HEK293 (cell line): Measurements from ENCODE around the gene SPRN.

ENCODE experiments used
- CTCF ChIA-PET: fragments of 350-600 bp; formaldehyde crosslinking; extraction: SDS; loops from one replicate; lab custom pipeline; 2021; ENCODE audit warnings: antibody characterized with exemption; lab: Yijun Ruan, JAX
- POLR2A ChIA-PET: fragments of 300-600 bp; formaldehyde crosslinking; extraction: SDS; loops from one replicate; lab custom pipeline; 2020; ENCODE audit warnings: antibody characterized with exemption, inconsistent platforms; lab: Yijun Ruan, JAX
- H3K27ac ChIP-seq: fragments of 200-500 bp; sonication (Bioruptor generic); 2 replicates; pipeline ENCODE4 v1.5.1; 2014; ENCODE audit warnings: low read depth, low read length, control low read depth, inconsistent platforms; ENCODE audit errors: extremely low read depth
- H3K36me3 ChIP-seq, 2 experiments: fragments of 200-500 bp in 1 of 2; sonication (Bioruptor generic) in 1 of 2; 1 replicate in 1 of 2; 2 replicates in 1 of 2; pipeline ENCODE4 v1.5.1; 2014 to 2017; ENCODE audit warnings: inconsistent platforms in 2 of 2, low read length in 2 of 2; ENCODE audit not compliant: control insufficient read depth in 2 of 2, insufficient read depth in 1 of 2
- H3K4me1 ChIP-seq: fragments of 200-500 bp; sonication (Bioruptor generic); 2 replicates; pipeline ENCODE4 v1.5.1; 2014; ENCODE audit warnings: mild to moderate bottlenecking, low read length, inconsistent platforms; ENCODE audit not compliant: control insufficient read depth, insufficient read depth
- H3K4me3 ChIP-seq: 2 replicates; pipeline ENCODE4 v1.5.1; 2011; ENCODE audit warnings: low read depth, mild to moderate bottlenecking, control low read depth, low read length, moderate library complexity
- H3K9me3 ChIP-seq: fragments of 200-500 bp; sonication (Bioruptor generic); 2 replicates; pipeline ENCODE4 v1.5.1; 2014; ENCODE audit warnings: low read depth, low read length, inconsistent platforms; ENCODE audit not compliant: control insufficient read depth, insufficient read depth
- AEBP2 ChIP-seq: fragments of 450-650 bp; formaldehyde crosslinking; IDR thresholded peaks from 2 replicates; pipeline ENCODE4 v1.5.1; 2016; ENCODE audit warnings: missing biosample characterization, missing genetic modification characterization, borderline replicate concordance
- BCL11A ChIP-seq: fragments of 450-650 bp; formaldehyde crosslinking; IDR thresholded peaks from 2 replicates; pipeline ENCODE4 v1.5.1; 2016; ENCODE audit warnings: low read depth, missing biosample characterization, missing genetic modification characterization
- BCL6B ChIP-seq: fragments of 450-650 bp; formaldehyde crosslinking; IDR thresholded peaks from 2 replicates; pipeline ENCODE4 v1.5.1; 2017; ENCODE audit warnings: missing biosample characterization, missing genetic modification characterization
- ELK4 ChIP-seq: IDR thresholded peaks from 2 replicates; pipeline ENCODE4 v1.6.1; 2011; ENCODE audit warnings: mild to moderate bottlenecking, low read depth, low read length, borderline replicate concordance
- SCRT1 ChIP-seq: fragments of 450-650 bp; formaldehyde crosslinking; IDR thresholded peaks from 2 replicates; pipeline ENCODE4 v1.5.1; 2016; ENCODE audit warnings: missing biosample characterization, missing genetic modification characterization, borderline replicate concordance
- SCRT2 ChIP-seq: fragments of 450-650 bp; formaldehyde crosslinking; IDR thresholded peaks from 2 replicates; pipeline ENCODE4 v1.5.1; 2016; ENCODE audit warnings: missing biosample characterization, missing genetic modification characterization
- SETDB1 ChIP-seq: IDR thresholded peaks from one replicate; pipeline ENCODE4 v1.6.1; 2017; ENCODE audit warnings: mild to moderate bottlenecking, low read length, moderate library complexity, mixed read lengths; ENCODE audit not compliant: insufficient read length
- SP2 ChIP-seq: fragments of 450-650 bp; formaldehyde crosslinking; IDR thresholded peaks from 2 replicates; pipeline ENCODE4 v1.5.1; 2016; ENCODE audit warnings: missing biosample characterization, missing genetic modification characterization
- SP7 ChIP-seq: fragments of 450-650 bp; formaldehyde crosslinking; IDR thresholded peaks from 2 replicates; pipeline ENCODE4 v1.5.1; 2016; ENCODE audit warnings: missing biosample characterization, missing genetic modification characterization
- ZBTB10 ChIP-seq: fragments of 450-650 bp; formaldehyde crosslinking; IDR thresholded peaks from 2 replicates; pipeline ENCODE4 v1.5.1; 2016; ENCODE audit warnings: missing biosample characterization, missing genetic modification characterization
- ZFP3 ChIP-seq: fragments of 450-650 bp; formaldehyde crosslinking; IDR thresholded peaks from 2 replicates; pipeline ENCODE4 v1.5.1; 2016; ENCODE audit warnings: low read depth, missing biosample characterization, missing genetic modification characterization
- ZNF133 ChIP-seq: fragments of 450-650 bp; formaldehyde crosslinking; IDR thresholded peaks from 2 replicates; pipeline ENCODE4 v1.5.1; 2016; ENCODE audit warnings: missing biosample characterization, missing genetic modification characterization
- ZNF140 ChIP-seq: fragments of 450-650 bp; formaldehyde crosslinking; IDR thresholded peaks from 2 replicates; pipeline ENCODE4 v1.5.1; 2016; ENCODE audit warnings: missing biosample characterization, missing genetic modification characterization
- ZNF184 ChIP-seq: fragments of 450-650 bp; IDR thresholded peaks from 2 replicates; pipeline ENCODE4 v1.5.1; 2018; ENCODE audit warnings: missing biosample characterization, mild to moderate bottlenecking, missing genetic modification characterization
- ZNF362 ChIP-seq: fragments of 450-650 bp; formaldehyde crosslinking; IDR thresholded peaks from 2 replicates; pipeline ENCODE4 v1.5.1; 2016; ENCODE audit warnings: missing biosample characterization, missing genetic modification characterization
- ZNF398 ChIP-seq: fragments of 450-650 bp; formaldehyde crosslinking; IDR thresholded peaks from 2 replicates; pipeline ENCODE4 v1.5.1; 2017; ENCODE audit warnings: missing biosample characterization, missing genetic modification characterization
- ZNF560 ChIP-seq: fragments of 450-650 bp; formaldehyde crosslinking; IDR thresholded peaks from 2 replicates; pipeline ENCODE4 v1.5.1; 2017; ENCODE audit warnings: missing biosample characterization, missing genetic modification characterization, borderline replicate concordance
- ZNF561 ChIP-seq: fragments of 450-650 bp; IDR thresholded peaks from 2 replicates; pipeline ENCODE4 v1.5.1; 2018; ENCODE audit warnings: missing biosample characterization, missing genetic modification characterization, borderline replicate concordance
- ZNF621 ChIP-seq: fragments of 450-650 bp; formaldehyde crosslinking; IDR thresholded peaks from 2 replicates; pipeline ENCODE4 v1.5.1; 2017; ENCODE audit warnings: missing biosample characterization, missing genetic modification characterization
- ZNF776 ChIP-seq: fragments of 450-650 bp; formaldehyde crosslinking; IDR thresholded peaks from 2 replicates; pipeline ENCODE4 v1.5.0; 2017; ENCODE audit warnings: missing biosample characterization, missing genetic modification characterization, borderline replicate concordance
- ZNF777 ChIP-seq: fragments of 450-650 bp; formaldehyde crosslinking; IDR thresholded peaks from 2 replicates; pipeline ENCODE4 v1.5.1; 2017; ENCODE audit warnings: missing biosample characterization, missing genetic modification characterization, borderline replicate concordance
- ZNF785 ChIP-seq: fragments of 450-650 bp; formaldehyde crosslinking; IDR thresholded peaks from 2 replicates; pipeline ENCODE4 v1.5.1; 2016; ENCODE audit warnings: missing biosample characterization, missing genetic modification characterization
- ZSCAN30 ChIP-seq: fragments of 450-650 bp; IDR thresholded peaks from 2 replicates; pipeline ENCODE4 v1.5.1; 2018; ENCODE audit warnings: missing biosample characterization, mild to moderate bottlenecking, missing genetic modification characterization, moderate library complexity
- ZSCAN4 ChIP-seq: fragments of 450-650 bp; formaldehyde crosslinking; IDR thresholded peaks from 2 replicates; pipeline ENCODE4 v1.5.1; 2017; ENCODE audit warnings: missing biosample characterization, missing genetic modification characterization

The SPRN gene

GRCh38 chr10:133373174-133374090, 51.0 kb downstream of the SPRN start, which contains the start of gene ECHS1:
ECHS1 (minus strand) TSS chr10:133373354; CDS start chr10:133373333, 21 bp downstream.
- Histone ChIP-seq H3K27ac (peak within 1 kb of the TSS; percentile 37; the same call in 1 of the 2 replicates), H3K36me3 (peaks cover 0 to 30% of the 10 kb centered on the region in 2 experiments; a peak in 1 of 3 replicates)
- POLR2A ChIA-PET: interaction anchor here (0.5 to 2.2 kb wide), 9 partner anchors 11 to 852 kb away, joined by 3 to 16 read pairs (median 5); partner anchors contain the start of gene MTG1
- no peak for TF ChIP-seq ZNF133 (tag by site-specific recombination)
- no peak for TF ChIP-seq ZFP3 (tag by site-specific recombination)
- TF ChIP-seq SP2 (tag by site-specific recombination): peak; percentile 74
- no peak for TF ChIP-seq ZSCAN4 (tag by site-specific recombination)
- TF ChIP-seq SETDB1: no peak
- TF ChIP-seq ZBTB10: peak; percentile 77
- no peak for TF ChIP-seq ZNF560
- no peak for TF ChIP-seq ZNF785
- TF ChIP-seq AEBP2: no peak
- 0 out of 2 replicates have a peak, but pooled peaks have one; percentile 18 for TF ChIP-seq ZSCAN30
- TF ChIP-seq ZNF561: peak; percentile 51; the same call in 1 of the 2 replicates
- no peak for TF ChIP-seq BCL6B
- peak; percentile 55 for TF ChIP-seq SP7 (tag by site-specific recombination)
- TF ChIP-seq SCRT2 (tag by site-specific recombination): no peak
- no peak for TF ChIP-seq ZNF140 (tag by site-specific recombination)
- TF ChIP-seq ZNF776 (tag by site-specific recombination): no peak
- no peak for TF ChIP-seq ZNF362
- no peak for TF ChIP-seq ZNF621 (tag by site-specific recombination)
- no peak for TF ChIP-seq ELK4
- TF ChIP-seq ZNF777 (tag by site-specific recombination): no peak
- 0 out of 2 replicates have a peak, but pooled peaks have one; percentile 20 for TF ChIP-seq ZNF398 (tag by site-specific recombination)
- peak; percentile 53 for TF ChIP-seq BCL11A (tag by site-specific recombination)
- no peak for TF ChIP-seq SCRT1 (tag by site-specific recombination)
- no peak for TF ChIP-seq ZNF184 (tag by site-specific recombination)

More at GRCh38 chr10:133373174-133374090, 51.0 kb downstream of the SPRN start, which contains the start of gene ECHS1:
- CTCF ChIA-PET: interaction anchor here (1.0 kb wide), 1 partner anchor 12 kb away, joined by 3 read pairs; no protein-coding TSS in a partner anchor
- H3K4me1 ChIP-seq: peaks cover 9% of the 10 kb centered on the region
- H3K4me3 ChIP-seq: peak within 1 kb of the TSS; percentile 91
- no peaks in the 10 kb centered on the region for H3K9me3 ChIP-seq
